A172 (cell line): Measurements from ENCODE around the gene FRG2B. TPM values are rescaled to one million over a fixed set of nuclear protein-coding genes. Genes with fewer than 3 reads are reported as not detected.
"Not testable (repeated sequence)": the region's sequence is repeated elsewhere in the genome, so short reads cannot be mapped to it uniquely, and the experiment has no call there.

Source experiments
- DNase-seq: peaks from one replicate; pipeline ENCODE4 v3.0.0-alpha.2; 2015; ENCODE audit warnings: low spot score
- total RNA-seq: library from RNA; depleted of rRNA; stranded (reverse); fragments of >200 nt; shearing (Covaris generic); gene quantifications from 2 replicates; pipeline ENCODE4 v1.2.3, GENCODE V29; 2014; rRNA removed

FRG2B gene
- total RNA-seq, result not detected in 2 replicates

DNA sequence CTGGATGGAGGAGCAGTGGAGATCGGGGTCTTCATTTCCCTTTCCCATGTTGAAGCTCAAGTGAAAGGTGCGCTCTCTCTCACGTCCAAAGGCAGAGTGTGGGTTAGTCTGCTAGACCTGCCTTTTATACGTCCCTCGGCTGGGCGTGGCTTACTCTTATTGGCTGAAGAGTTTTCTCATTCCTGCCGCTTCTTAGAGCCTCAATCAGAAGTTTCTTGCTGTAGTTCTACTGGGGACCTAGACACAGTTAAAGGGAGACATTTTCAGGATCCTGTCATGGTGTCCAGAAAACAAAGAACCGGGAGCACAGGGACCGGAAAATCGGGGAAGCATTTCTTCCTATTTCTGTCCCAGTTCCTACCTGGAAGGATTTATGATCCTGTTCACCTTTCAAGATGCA is at the start of gene FRG2B:
FRG2B (minus strand) TSS at position 101 of the 400 bp plus-strand sequence; CDS start at position 48, 53 bp downstream.
- not testable (repeated sequence) for DNase-seq

DNA sequence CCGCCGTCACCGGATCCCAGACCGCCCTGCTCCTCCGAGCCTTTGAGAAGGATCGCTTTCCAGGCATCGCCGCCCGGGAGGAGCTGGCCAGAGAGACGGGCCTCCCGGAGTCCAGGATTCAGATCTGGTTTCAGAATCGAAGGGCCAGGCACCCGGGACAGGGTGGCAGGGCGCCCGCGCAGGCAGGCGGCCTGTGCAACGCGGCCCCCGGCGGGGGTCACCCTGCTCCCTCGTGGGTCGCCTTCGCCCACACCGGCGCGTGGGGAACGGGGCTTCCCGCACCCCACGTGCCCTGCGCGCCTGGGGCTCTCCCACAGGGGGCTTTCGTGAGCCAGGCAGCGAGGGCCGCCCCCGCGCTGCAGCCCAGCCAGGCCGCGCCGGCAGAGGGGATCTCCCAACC is 40.9 kb upstream of the FRG2B start:
- DNase-seq, result not testable (repeated sequence)

GRCh38 chr10:133663544-133664160 is 37.1 kb upstream of the FRG2B start:
- DNase-seq, result not testable (repeated sequence)

GRCh38 chr10:133661122-133661521 is 34.5 kb upstream of the FRG2B start:
- not testable (repeated sequence) for DNase-seq

- not testable (repeated sequence) for DNase-seq
These were observed 33.9 kb upstream of the FRG2B start for GRCh38 chr10:133660516-133660915.

DNA sequence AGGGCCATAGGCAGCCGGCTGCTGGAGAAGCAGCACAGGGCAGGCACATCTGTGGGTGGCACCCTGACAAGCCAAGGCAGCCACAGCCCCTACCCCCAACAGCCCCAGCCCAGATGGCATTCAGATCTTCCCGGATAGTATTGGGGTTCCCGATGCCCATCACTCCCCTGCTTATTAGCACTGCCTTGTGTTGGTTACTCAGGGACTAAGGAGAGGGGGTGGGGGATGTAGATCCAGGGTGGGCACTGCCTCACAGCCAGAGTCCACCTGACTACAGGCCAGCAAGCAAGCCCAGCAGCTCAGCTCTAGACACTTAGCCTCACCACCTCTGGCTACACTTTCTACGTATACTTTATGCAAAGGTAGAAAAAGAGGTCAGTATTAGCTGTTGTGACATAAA is 30.7 kb upstream of the FRG2B start:
- DNase-seq, result not testable (repeated sequence)

GRCh38 chr10:133648872-133649455 is 22.4 kb upstream of the FRG2B start:
- not testable (repeated sequence) for DNase-seq

DNA sequence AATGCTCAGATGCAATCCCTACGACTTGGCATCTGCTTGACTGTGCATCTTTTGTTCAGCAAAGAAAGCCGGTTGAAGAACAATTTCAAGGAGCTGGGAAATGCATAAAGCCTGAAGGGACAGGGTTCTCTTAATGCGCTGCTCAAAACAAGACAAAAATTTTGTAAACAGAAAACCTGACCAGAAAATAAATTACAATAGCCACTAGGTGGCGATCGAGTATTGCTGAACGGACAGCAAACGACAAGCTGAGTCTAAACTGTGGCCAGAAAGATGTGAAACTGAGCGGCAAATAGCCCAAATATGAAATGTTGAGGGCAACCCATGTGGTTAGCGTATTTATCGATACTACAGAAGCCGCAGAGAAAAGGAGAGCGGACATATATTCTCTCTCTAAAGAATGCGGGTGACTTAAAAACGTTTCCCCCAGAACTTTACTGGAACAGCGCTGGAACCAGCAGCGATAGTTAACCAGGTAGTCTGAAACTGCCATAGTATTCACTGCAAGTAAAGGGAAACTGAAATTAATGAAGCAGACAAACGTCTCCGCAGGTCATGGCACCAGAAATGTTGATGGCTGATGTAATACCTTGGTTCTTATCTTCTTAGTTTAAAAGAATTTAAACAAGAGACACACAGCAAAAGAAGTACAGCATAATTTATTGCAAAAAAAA is 20.6 kb upstream of the FRG2B start:
- DNase-seq, result not testable (repeated sequence)

DNA sequence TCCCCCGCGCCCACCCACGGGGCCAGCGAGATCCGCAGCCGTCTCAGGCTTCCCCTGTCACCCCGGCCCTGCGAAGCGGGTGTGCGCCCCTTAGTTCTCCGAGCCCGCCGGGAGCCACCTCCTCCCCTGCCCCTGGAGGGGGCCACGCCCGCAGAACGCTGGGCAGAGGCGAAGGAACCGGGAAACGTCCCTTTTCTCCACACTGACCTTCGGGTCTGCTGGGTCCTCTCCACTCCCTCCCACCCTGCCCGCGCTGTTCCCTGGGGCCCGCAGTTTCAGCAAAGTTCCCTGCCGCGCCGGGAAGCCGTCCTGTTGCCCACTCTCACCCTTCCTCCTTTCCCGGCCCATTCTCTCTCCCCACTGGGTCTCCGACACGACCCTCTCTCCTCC is 11.2 kb upstream of the FRG2B start:
- DNase-seq, result not testable (repeated sequence)

GRCh38 chr10:133637202-133637845 is 10.7 kb upstream of the FRG2B start:
- DNase-seq, result not testable (repeated sequence)

DNA sequence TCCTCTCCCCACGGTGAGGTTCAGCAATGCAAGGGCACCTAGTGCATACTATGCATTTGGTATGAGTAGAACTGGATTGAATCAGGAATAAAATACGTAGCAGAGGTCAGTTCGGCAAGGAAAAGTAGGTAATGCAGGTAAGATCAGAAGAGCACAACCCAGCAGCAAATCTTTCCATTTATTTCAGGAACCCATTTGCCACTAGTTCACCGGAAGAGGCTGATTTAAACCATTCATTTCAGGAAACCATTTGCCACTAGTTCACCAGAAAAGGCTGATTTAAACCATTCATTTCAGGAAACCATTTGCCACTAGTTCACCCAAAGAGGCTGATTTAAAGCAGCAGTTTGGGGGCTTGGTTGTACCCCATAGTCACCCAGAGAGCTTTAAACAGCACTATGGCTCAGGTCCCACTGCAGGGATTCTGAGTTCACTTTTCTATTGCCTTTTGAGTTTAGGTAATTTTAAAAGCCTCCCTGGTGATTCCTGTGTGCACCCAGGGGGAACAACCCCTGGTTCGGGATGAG is 4.2 kb upstream of the FRG2B start:
- DNase-seq, result not testable (repeated sequence)

DNA sequence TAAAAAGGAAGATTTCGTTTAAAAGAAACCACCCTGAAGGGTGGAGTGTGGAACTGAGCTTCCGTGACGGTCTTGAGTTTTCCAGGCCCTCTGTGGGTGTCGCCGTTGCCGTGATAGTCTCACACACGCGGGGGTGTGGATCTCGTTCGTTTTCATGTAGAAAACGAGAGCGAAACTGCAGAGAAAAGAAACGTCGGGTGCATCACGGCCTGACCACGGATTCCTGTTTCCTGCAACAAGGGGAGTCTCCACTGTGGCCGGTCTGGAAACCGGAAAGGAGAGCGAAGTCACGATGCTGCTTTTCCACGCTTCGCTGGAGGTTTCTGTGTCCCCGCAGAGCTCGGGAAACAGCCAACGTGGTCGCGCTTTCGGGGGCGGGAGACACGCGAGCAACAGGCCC is 4.1 kb downstream of the FRG2B start:
- DNase-seq, result not testable (repeated sequence)

- DNase-seq, result no peak
These were observed 7.7 kb downstream of the FRG2B start for GRCh38 chr10:133618851-133619250.

- DNase-seq, result no peak
These were observed 9.4 kb downstream of the FRG2B start for GRCh38 chr10:133617196-133617595.

GRCh38 chr10:133616371-133617130 is 10.0 kb downstream of the FRG2B start:
- no peak for DNase-seq

DNA sequence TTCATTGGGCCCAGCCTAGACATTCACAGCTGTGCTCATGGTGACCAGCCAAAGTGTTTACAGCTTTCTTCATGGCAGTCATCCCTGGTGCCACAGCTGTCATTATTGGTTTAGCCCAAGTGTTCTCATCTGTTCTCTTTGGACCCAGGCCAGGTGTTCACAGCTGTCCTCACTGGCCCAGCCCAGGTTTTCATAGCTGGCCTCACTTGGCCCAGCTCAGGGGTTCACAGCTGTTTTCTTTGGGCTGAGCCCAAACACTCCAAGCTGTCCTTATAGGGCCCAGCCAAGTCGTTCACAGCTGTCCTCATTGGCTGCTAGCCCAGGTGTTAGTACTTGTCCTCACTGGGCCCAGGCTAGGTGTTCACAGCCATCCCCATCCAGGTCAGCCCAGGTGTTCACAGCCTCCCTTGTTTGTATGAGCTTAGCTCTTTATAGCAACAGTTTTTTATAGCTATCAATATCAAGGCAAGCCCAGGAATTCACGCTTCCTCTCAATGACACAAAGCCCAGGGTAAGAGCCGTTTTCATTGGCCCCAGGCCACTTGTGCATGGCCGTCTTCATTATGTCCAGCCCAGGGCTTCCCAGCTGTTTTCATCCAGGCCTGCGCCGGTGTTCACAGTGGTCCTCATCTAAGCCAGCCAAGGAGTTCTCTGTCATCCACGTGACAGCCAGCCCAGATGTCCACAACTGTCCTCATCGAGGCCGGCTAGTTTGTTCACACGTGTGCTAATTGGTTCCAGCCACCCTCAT is 11.6 kb downstream of the FRG2B start:
- DNase-seq, result no peak

- DNase-seq, result no peak
These were observed 12.9 kb downstream of the FRG2B start for GRCh38 chr10:133613699-133614098.

DNA sequence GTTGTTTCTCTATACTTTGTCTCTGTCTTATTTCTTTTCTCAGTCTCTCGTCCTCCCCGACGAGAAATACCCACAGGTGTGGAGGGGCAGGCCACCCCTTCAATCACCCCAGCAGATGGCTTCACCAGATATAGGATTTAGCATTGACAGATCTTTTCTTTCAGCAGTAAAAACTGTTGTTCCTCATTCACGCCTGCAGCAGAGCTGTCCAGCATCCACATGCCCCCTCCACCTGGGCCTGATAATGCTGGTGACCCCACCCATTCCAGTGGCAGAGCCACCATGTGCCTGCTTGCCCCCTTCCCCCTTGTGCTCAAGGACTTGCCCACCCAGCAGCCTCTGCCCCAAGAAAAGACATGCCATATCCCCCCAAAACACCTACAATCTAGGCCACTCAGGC is 15.5 kb downstream of the FRG2B start:
- no peak for DNase-seq

DNA sequence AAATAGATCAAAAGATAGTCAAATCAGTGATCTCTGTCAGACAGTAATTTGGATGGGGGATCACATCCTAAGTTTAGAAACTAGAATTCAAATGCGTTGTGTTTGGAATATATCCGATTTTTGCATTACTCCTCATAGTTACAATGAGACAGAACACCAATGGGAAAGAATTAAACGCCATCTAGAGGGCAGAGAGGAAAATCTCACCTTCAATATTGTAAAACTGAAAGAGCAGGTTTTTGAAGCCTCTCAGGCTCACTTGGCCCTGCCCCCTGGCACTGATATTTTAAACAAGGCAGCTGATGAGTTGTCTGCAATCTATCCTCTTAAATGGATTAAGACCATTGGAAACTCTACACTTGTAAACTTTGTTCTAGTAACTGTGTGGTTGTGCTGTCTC is 17.7 kb downstream of the FRG2B start:
- peak; percentile 4 for DNase-seq

DNA sequence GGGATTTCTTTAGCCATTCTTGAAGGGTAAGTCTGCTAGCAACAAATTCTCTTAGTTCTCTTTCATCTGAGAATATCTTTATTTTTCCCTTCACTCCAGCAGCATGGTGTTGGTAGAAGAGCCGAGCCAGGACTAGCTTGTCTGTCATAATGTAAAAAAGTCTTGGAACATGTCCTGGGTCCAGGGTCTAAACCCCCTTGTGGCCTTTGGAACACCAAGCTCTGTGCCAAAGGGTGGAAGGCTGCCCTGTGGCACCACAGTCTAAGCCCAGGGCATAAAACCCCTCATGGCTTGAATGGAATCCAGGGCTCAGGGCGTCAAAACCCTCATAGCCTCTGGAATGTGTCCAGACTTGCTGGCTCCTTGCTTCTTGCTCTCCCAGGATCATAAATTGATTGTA is 23.2 kb downstream of the FRG2B start:
- not testable (repeated sequence) for DNase-seq

DNA sequence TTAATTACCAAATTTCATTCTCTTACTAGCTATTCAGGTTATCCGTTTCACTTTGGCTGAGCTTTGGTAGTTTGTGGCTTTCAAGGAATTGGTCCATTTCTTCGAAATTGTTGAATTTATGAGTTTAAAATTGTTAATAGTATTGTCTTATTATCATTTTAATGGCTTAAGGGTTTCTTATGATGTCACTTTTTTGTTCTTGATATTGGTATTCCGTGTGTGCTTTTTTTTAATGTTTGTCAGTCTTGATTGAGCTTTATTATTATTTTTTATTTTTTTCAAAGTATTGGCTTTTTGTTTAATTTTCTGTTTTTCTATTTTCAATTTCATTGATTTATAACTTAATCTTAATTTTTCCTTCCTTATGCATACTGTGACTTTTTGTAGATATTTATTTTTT is 25.9 kb downstream of the FRG2B start:
- no peak for DNase-seq
